ENCODE measurements around the gene ARAP1.

GRCh38 chr11:72706579-72706978 is 45.6 kb downstream of the ARAP1 start:
- TF ChIP-seq TAF1 (IDR thresholded peaks at IDR 0.05; ENCODE audit: borderline replicate concordance, low read depth, low read length) (no peak), POLR2A (IDR thresholded peaks at IDR 0.05; ENCODE audit: low read depth, low read length) (no peak), POLR2AphosphoS5 (IDR thresholded peaks at IDR 0.05; ENCODE audit: low read depth, low read length) (no peak)

Data from GM12892 (cell line).